GM23338 (cell line): ENCODE data around the gene KLK13. TPM values are rescaled to one million over a fixed set of nuclear protein-coding genes. Genes with fewer than 3 reads are reported as not detected.

Experiments
- ATAC-seq: fragments of 200-7000 bp; cut with Tn5 transposase; 3 replicates; pipeline ENCODE4 v1.9.1; 2020
- DNase-seq: peaks from one replicate; pipeline ENCODE4 v3.0.0-alpha.2; 2015; ENCODE audit warnings: low spot score
- H2AFZ ChIP-seq: fragments of 200-600 bp; sonication (generic); 2 replicates; pipeline ENCODE4 v1.8.0; 2016; ENCODE audit warnings: antibody characterized with exemption, mild to moderate bottlenecking, moderate library complexity
- H3F3A ChIP-seq: fragments of 200-600 bp; sonication (generic); replicated peaks from 2 replicates; pipeline ENCODE4 v1.8.0; 2017; ENCODE audit warnings: antibody characterized with exemption, mixed run types, low read depth
- H3K27ac ChIP-seq: fragments of 200-600 bp; sonication (generic); 2 replicates; pipeline ENCODE4 v1.6.1; 2016; ENCODE audit warnings: low read depth
- H3K27me3 ChIP-seq: fragments of 200-600 bp; sonication (generic); 2 replicates; pipeline ENCODE4 v1.8.0; 2016; ENCODE audit warnings: mild to moderate bottlenecking, mixed run types, moderate library complexity; ENCODE audit not compliant: insufficient read depth
- H3K36me3 ChIP-seq: fragments of 200-600 bp; sonication (generic); 2 replicates; pipeline ENCODE4 v1.8.0; 2016; ENCODE audit warnings: mild to moderate bottlenecking; ENCODE audit not compliant: insufficient read depth
- H3K4me1 ChIP-seq: fragments of 200-600 bp; sonication (generic); 2 replicates; pipeline ENCODE4 v1.8.0; 2016; ENCODE audit warnings: mild to moderate bottlenecking, moderate library complexity; ENCODE audit not compliant: insufficient read depth
- H3K4me2 ChIP-seq: fragments of 200-600 bp; sonication (generic); 2 replicates; pipeline ENCODE4 v1.7.1; 2017; ENCODE audit warnings: mixed run types
- H3K4me3 ChIP-seq: fragments of 200-600 bp; sonication (generic); 2 replicates; pipeline ENCODE4 v1.6.1; 2016; ENCODE audit warnings: mixed run types
- H3K79me2 ChIP-seq: fragments of 200-600 bp; sonication (generic); replicated peaks from 2 replicates; pipeline ENCODE4 v1.8.0; 2017; ENCODE audit warnings: mild to moderate bottlenecking; ENCODE audit not compliant: insufficient read depth
- H3K9me2 ChIP-seq: fragments of 200-600 bp; sonication (generic); 2 replicates; pipeline ENCODE4 v1.8.0; 2017; ENCODE audit not compliant: insufficient read depth
- H4K20me1 ChIP-seq: fragments of 200-600 bp; sonication (generic); replicated peaks from 2 replicates; pipeline ENCODE4 v1.8.0; 2017; ENCODE audit warnings: mild to moderate bottlenecking; ENCODE audit not compliant: insufficient read depth
- H3K27ac Mint-ChIP-seq: 2 replicates; pipeline ENCODE4 v1.8.0; 2020; ENCODE audit warnings: inconsistent platforms, mild to moderate bottlenecking, moderate library complexity, mixed read lengths
- H3K27me3 Mint-ChIP-seq: 3 replicates; pipeline ENCODE4 v1.8.0; 2022; ENCODE audit warnings: low read depth, mild to moderate bottlenecking, moderate library complexity, mixed read lengths, inconsistent platforms; ENCODE audit not compliant: insufficient read depth, poor library complexity
- H3K36me3 Mint-ChIP-seq: 3 replicates; pipeline ENCODE4 v1.8.0; 2021; ENCODE audit warnings: low read depth, mild to moderate bottlenecking, inconsistent platforms, moderate library complexity, mixed read lengths
- H3K4me1 Mint-ChIP-seq: 3 replicates; pipeline ENCODE4 v1.8.0; 2020; ENCODE audit warnings: mild to moderate bottlenecking, inconsistent platforms, mixed read lengths
- H3K4me3 Mint-ChIP-seq: 3 replicates; pipeline ENCODE4 v1.8.0; 2021; ENCODE audit warnings: moderate library complexity, mild to moderate bottlenecking, inconsistent platforms, mixed read lengths
- H3K9me3 Mint-ChIP-seq: 3 replicates; pipeline ENCODE4 v1.8.0; 2020; ENCODE audit warnings: moderate library complexity, mild to moderate bottlenecking, inconsistent platforms, mixed read lengths
- CREB1 ChIP-seq: fragments of 250-450 bp; sonication (Bioruptor Pico); IDR thresholded peaks from 2 replicates; pipeline ENCODE4 v1.5.0; 2020; ENCODE audit warnings: low read depth, mild to moderate bottlenecking, moderate library complexity
- CTCF ChIP-seq, 2 experiments: fragments of 200-600 bp in 1 of 2; sonication (generic) in 1 of 2; conservative IDR thresholded peaks; 2 replicates each; pipeline versions ENCODE4 v1.5.1 to v1.6.1; 2016 to 2017; ENCODE audit warnings: antibody characterized with exemption in 2 of 2, low read depth in 2 of 2, mild to moderate bottlenecking in 2 of 2, moderate library complexity in 1 of 2
- ETS1 ChIP-seq: IDR thresholded peaks from 2 replicates; pipeline ENCODE4 v1.6.1; 2016; ENCODE audit warnings: antibody characterized with exemption
- EZH2 ChIP-seq: fragments of 200-600 bp; sonication (generic); IDR thresholded peaks from one replicate; pipeline ENCODE4 v1.8.0; 2017; ENCODE audit warnings: antibody characterized with exemption, mild to moderate bottlenecking, low read depth; ENCODE audit not compliant: unreplicated experiment
- EZH2phosphoT487 ChIP-seq: fragments of 200-600 bp; sonication (generic); IDR thresholded peaks from one replicate; pipeline ENCODE4 v1.8.1; 2018; ENCODE audit warnings: antibody characterized with exemption; ENCODE audit not compliant: unreplicated experiment
- JUNB ChIP-seq: IDR thresholded peaks from one replicate; pipeline ENCODE4 v1.6.1; 2016; ENCODE audit warnings: antibody characterized with exemption; ENCODE audit not compliant: unreplicated experiment
- NANOG ChIP-seq: IDR thresholded peaks from 2 replicates; pipeline ENCODE4 v1.6.1; 2016; ENCODE audit warnings: antibody characterized with exemption, borderline replicate concordance
- POLR2AphosphoS5 ChIP-seq: IDR thresholded peaks from 2 replicates; pipeline ENCODE4 v1.6.1; 2016; ENCODE audit warnings: antibody characterized with exemption, low read depth
- REST ChIP-seq: IDR thresholded peaks from one replicate; pipeline ENCODE4 v1.6.1; 2018; ENCODE audit warnings: antibody characterized with exemption; ENCODE audit not compliant: unreplicated experiment
- STAT1 ChIP-seq: IDR thresholded peaks from one replicate; pipeline ENCODE4 v1.6.1; 2016; ENCODE audit warnings: antibody characterized with exemption; ENCODE audit not compliant: unreplicated experiment
- ZNF114 ChIP-seq: fragments of 250-450 bp; sonication (Bioruptor Pico); IDR thresholded peaks from 2 replicates; pipeline ENCODE4 v1.5.0; 2020; ENCODE audit warnings: mild to moderate bottlenecking, moderate library complexity
- ZNF331 ChIP-seq: fragments of 250-450 bp; sonication (Bioruptor Pico); IDR thresholded peaks from 2 replicates; pipeline ENCODE4 v1.5.0; 2020; ENCODE audit warnings: low read depth, mild to moderate bottlenecking, moderate library complexity
- ZNF462 ChIP-seq: fragments of 250-450 bp; sonication (Bioruptor Pico); IDR thresholded peaks from 2 replicates; pipeline ENCODE4 v1.5.0; 2020; ENCODE audit warnings: mild to moderate bottlenecking, moderate library complexity
- polyA plus RNA-seq: library from polyadenylated mRNA; unstranded; fragments of >200 nt; fragmentation: Nextera tagmentation; extraction: Ambion mirVana; gene quantifications from 2 replicates; pipeline ENCODE4 v1.2.1, GENCODE V29; 2016
- total RNA-seq: library from RNA; depleted of rRNA; stranded (reverse); fragments of >200 nt; shearing (Covaris generic); gene quantifications from 2 replicates; pipeline ENCODE4 v1.2.3, GENCODE V29; 2014

KLK13 gene
- total and polyA plus RNA-seq, 2 experiments from 2014 or later = 4.5 to 5.7 TPM

GRCh38 chr19:51009061-51009891, 55.6 kb downstream of the KLK13 start:
- H3K4me3 Mint-ChIP-seq = no peak overlapping the region

More at GRCh38 chr19:51009061-51009891, 55.6 kb downstream of the KLK13 start:
- Histone ChIP-seq H3F3A (no peaks in the 10 kb centered on the region), H3K4me3 (no peak overlapping the region), H3K4me2 (no peak overlapping the region), H3K27me3 (no peaks in the 10 kb centered on the region), H3K27ac (no peak overlapping the region), H3K36me3 (no peaks in the 10 kb centered on the region), H3K4me1 (no peaks in the 10 kb centered on the region), H2AFZ (no peak overlapping the region), H3K9me2 (no peaks in the 10 kb centered on the region), H3K79me2 (no peaks in the 10 kb centered on the region), H4K20me1 (no peaks in the 10 kb centered on the region)
- H3K4me1 Mint-ChIP-seq = no peaks in the 10 kb centered on the region
- no peak overlapping the region for H3K27ac Mint-ChIP-seq
- ATAC-seq (no peak), DNase-seq (no peak)
- H3K36me3 Mint-ChIP-seq = no peaks in the 10 kb centered on the region
- no peaks in the 10 kb centered on the region for H3K9me3 Mint-ChIP-seq
- TF ChIP-seq ETS1 (no peak), POLR2AphosphoS5 (no peak), ZNF331 (CRISPR knock-in tag) (no peak), EZH2 (no peak), STAT1 (no peak), JUNB (no peak), NANOG (no peak), EZH2phosphoT487 (no peak), ZNF114 (no peak), CREB1 (CRISPR knock-in tag) (no peak), REST (no peak), ZNF462 (CRISPR knock-in tag) (no peak), CTCF (conservative IDR thresholded peaks at IDR 0.05; ENCODE audit: low read depth in 2 of 2) (no peak)
- peaks cover 2% of the 10 kb centered on the region for H3K27me3 Mint-ChIP-seq
